ENCODE measurements around the gene OAT.

DNA sequence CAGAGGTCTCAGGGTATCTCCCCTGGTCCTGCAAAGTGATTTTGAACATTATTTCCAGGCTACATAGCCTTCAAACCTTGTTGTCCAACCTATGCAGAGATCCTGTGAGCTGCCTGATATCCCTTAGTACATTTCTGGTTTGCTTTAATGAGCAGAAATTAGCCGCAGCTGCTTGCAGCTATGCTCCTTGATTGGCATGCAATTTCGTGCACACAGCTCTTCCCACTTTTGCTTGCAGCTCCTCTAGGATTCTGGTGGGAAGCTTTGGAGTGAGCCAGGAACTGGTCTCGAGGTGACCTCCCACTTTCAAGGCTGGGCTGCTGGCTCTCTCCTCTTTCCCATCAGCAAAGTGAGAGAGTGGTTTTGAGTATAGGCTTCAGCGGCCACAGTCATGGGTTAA, 45.8 kb downstream of the OAT start:
- TF ChIP-seq CTCF (IDR thresholded peaks at IDR 0.05) (no peak), POLR2A (IDR thresholded peaks at IDR 0.05) (no peak)
